Urinary bladder (tissue), 4 donors: Measurements from ENCODE around the gene ATG13. TPM values are rescaled to one million over a fixed set of nuclear protein-coding genes. Genes with fewer than 3 reads are reported as not detected.
"Not testable (repeated sequence)": the region's sequence is repeated elsewhere in the genome, so short reads cannot be mapped to it uniquely, and the experiment has no call there.

Experiments used
- DNase-seq: peaks from one replicate; pipeline ENCODE4 v3.0.0-alpha.2; 2015; ENCODE audit errors: extremely low spot score
- H3K27ac ChIP-seq: one replicate; pipeline ENCODE4 v1.5.1; 2013; ENCODE audit warnings: low read depth, mild to moderate bottlenecking, moderate library complexity
- H3K36me3 ChIP-seq: one replicate; pipeline ENCODE4 v1.6.1; 2013; ENCODE audit warnings: mild to moderate bottlenecking, moderate library complexity; ENCODE audit not compliant: insufficient read depth
- H3K4me1 ChIP-seq: one replicate; pipeline ENCODE4 v1.6.1; 2013; ENCODE audit warnings: mild to moderate bottlenecking, moderate library complexity; ENCODE audit not compliant: insufficient read depth
- H3K4me3 ChIP-seq: one replicate; pipeline ENCODE4 v1.5.1; 2013; ENCODE audit warnings: low read depth, low read length
- WGBS: extraction: QIAGEN DNeasy Blood & Tissue Kit; methylation state at CpG from one replicate; pipeline ENCODE4 v1.1.7; 2013; 5-methylcytosine and 5-hydroxymethylcytosine counted together
- polyA plus RNA-seq: library from polyadenylated mRNA; stranded (reverse); fragments of 200-250 nt; gene quantifications from one replicate; pipeline ENCODE4 v1.2.3, GENCODE V29; 2013
- total RNA-seq: library from RNA; depleted of rRNA; stranded (reverse); fragments of >200 nt; gene quantifications from one replicate; pipeline ENCODE4 v1.2.3, GENCODE V29; 2014
- donor health status: healthy with polysubstance abuse.
- donor health status: healthy.

The ATG13 gene
- total and polyA plus RNA-seq, 2 donors: 46.5 to 48.0 TPM

DNA sequence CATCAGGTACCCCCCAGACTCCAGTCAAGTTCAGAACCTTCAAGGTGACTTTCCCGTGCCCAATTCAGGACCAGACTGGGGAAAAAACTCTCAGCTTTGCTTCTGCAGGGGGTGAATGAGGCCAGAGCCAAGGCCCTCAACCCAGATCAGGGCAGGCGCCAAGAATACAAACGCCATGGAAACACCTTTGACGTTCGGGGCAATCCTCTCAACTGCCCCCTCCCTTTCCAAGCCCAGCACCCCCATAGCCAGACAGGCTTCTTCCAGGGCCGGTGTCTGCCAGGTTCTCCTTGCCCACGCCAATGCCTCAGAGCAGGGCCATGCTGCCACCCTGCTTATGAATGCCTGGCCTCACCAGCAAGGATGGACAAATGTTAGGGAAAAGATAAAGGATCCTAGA is 77.3 kb downstream of the ATG13 start:
- Histone ChIP-seq H3K27ac (no peak overlapping the region), H3K4me3 (no peak overlapping the region), H3K36me3 (peaks cover 5% of the 10 kb centered on the region), H3K4me1 (peaks cover 4% of the 10 kb centered on the region)
- DNase-seq: no peak
- 75% methylated on average over 7 of the region's 7 CpGs for WGBS

DNA sequence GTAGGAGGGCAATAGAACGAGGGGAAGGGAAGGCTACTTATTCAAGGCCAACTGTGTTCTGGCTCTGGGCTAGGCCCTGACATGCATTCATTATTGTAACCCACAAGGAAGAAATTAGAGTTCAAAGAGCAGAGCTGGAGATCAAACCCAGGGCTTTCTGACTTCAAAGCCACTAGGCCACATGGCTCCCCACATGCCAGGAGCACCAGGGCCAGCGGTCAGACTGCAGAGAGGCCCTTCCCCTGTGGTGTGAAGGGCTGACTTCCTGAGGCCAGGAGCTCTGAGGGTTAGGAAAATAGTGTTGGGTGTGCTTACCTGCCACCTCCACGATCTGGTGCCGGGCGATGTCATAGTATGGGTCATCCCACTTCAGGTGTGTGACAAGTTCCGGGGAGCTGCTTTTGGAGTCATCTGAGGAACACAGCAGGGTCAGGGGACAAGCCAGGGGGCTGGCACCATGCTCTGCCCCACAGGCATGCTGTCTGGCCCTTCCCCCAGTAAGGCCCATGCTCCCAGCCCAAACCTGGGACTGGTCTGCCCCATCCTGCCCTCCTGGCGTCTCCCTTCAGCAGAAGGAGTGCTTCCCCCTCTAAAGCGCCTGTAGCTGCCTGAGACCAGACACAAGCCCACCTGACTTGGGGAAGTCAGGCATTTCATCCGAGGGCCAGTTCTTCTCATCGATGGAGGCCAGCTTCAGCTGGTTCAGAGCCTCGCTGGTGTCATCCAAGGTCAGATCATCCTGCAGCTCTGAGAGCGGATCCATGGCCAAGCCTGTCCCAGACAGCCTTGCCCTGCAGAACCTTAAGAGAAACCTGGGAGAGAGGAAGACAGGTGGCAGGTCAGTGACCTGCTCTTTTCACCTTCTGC is 78.2 kb downstream of the ATG13 start:
- DNase-seq: no peak
- H3K27ac ChIP-seq: no peak overlapping the region
- 83% methylated on average over 12 of the region's 12 CpGs for WGBS
- H3K4me1 ChIP-seq: peaks cover 4% of the 10 kb centered on the region
- peaks cover 5% of the 10 kb centered on the region for H3K36me3 ChIP-seq
- no peak overlapping the region for H3K4me3 ChIP-seq

DNA sequence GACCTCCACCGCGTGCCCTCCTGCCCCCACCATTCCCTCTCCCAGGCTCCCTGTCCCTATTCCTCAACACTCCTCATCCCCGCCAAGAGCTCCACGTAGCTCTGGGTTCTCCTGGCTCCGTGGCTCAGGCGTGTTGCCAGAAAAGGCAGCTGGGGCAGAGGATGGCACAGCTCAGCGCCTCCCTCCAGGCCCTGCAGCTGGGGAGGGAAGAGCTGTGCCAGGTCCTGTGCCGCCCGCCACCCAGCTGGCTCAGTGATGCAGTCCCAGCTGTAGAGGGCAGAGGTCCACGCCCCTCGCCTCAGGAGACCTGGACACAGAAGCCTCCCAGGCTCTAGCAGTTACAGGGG is 78.8 kb downstream of the ATG13 start:
- no peak for DNase-seq
- WGBS: 53% methylated on average over 11 of the region's 11 CpGs
- Histone ChIP-seq H3K36me3 (peaks cover 5% of the 10 kb centered on the region), H3K27ac (no peak overlapping the region), H3K4me3 (no peak overlapping the region), H3K4me1 (peaks cover 4% of the 10 kb centered on the region)

DNA sequence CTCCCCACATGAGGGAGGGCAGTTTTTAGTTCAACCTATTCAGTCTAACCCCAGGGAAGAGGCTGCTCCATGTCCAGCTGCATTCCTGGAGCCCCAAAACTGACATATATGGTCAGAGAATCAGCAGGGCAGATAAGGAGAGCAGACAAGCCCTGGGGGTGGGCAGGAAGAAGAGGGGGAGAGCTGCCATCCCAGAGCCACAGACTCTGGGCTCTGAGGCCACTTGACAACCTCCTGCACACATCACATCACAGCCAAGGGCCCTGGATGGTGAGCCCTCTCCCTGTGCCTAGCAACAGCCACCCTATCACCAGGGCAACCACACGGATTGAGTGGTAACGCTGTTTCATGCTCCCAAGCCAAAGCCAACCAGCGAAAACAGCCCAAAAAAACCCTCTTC is 80.0 kb downstream of the ATG13 start:
- WGBS: 33% methylated on average over 3 of the region's 3 CpGs
- Histone ChIP-seq H3K27ac (no peak overlapping the region), H3K36me3 (peaks cover 5% of the 10 kb centered on the region), H3K4me3 (no peak overlapping the region), H3K4me1 (peaks cover 4% of the 10 kb centered on the region)
- DNase-seq: no peak

DNA sequence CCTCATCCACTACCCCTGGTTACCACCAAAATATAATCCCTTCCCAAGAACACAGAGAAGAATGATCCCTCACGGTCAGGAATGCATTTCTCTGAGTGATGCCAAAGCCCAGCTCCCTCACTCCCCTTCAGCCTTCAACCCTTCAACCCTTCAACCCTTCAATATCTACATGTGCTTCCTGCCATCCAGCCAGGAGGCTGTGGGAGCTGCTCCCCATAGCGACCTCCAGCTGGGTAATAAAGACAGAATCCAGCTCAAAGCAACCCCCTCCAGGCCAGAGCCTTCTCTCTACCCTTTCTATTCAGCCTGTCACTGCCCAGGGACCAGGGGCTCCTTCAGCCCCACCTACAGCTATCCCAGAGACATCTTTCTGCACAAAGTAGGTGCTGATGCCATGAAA is 80.4 kb downstream of the ATG13 start:
- no peak overlapping the region for H3K27ac ChIP-seq
- WGBS: 23% methylated on average over 2 of the region's 2 CpGs
- H3K4me1 ChIP-seq: peaks cover 4% of the 10 kb centered on the region
- H3K4me3 ChIP-seq: no peak overlapping the region
- DNase-seq: no peak
- peaks cover 5% of the 10 kb centered on the region for H3K36me3 ChIP-seq

DNA sequence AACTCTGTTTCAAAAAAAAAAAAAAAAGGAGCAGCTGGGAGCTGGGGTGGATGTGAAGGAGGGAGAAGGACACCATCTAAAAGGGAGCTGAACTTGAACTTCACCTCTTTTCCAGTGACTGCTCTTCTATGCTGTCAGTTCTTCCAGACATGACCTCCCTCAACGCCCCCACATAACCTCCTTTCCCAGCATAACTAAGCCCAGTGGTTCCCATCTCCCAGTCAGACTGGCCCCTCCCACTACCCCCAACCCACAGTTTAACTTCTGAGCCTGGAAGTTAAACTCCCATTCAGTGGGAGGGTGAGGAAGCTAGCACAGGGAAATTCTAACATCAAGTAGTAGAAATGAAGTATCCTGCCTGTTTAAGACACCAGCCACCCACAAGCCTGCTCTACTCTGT is 81.2 kb downstream of the ATG13 start:
- H3K27ac ChIP-seq: no peak overlapping the region
- no peak overlapping the region for H3K4me3 ChIP-seq
- H3K4me1 ChIP-seq: peaks cover 4% of the 10 kb centered on the region
- no peak for DNase-seq
- peaks cover 5% of the 10 kb centered on the region for H3K36me3 ChIP-seq
- WGBS: 50% methylated on average over 1 of the region's 1 CpG

DNA sequence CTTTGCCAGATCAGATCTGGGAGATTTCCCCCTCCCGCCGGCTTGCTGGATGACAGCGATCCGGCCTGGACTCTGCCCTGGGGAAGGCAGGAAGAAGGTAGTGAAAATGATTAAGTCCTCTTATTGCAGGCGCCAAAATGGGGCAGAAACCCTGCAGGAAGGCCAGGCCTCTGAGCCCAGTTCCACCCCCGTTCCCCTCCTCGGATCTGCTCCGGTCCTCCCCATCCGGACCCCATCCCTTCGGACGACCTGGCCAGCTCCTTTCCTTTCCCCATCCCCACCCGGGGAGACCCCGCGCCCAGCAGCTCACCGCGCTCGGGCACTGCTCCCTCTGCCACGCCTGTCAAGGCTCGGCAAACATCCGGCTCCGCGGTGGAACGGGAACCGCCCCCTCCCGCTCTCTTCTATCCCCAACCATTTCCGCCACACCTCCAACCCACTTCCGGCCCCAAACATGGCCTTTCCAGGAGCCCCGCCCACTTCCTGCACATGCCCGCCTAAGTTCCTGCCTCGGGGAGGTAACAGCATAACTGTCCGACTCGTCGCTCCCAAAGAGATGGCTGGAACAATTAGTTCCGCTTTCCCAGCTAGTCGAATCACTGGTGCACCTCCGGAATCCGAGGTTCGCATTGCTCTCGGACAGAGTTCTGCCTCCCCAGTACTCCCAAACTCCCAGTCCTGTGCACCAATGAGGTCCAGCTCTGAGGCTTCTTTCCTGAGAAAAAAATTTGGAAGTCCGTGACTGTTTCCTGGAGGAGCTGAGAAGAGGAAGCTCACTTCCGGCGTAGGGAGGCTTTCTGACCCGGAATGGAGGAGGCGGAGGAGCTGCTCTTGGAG is 83.1 kb downstream of the ATG13 start, which contains the start of the genes ARHGAP1 and ZNF408:
ARHGAP1 (minus strand) TSS at position 379 of the 837 bp plus-strand sequence. CDS start 4,512 bp downstream, outside the sequence.
ZNF408 (plus strand) TSS at position 791 of the 837 bp plus-strand sequence; CDS start at position 808, 17 bp downstream.
- under 1% methylated on average over 44 of the region's 44 CpGs for WGBS
- peaks cover 5% of the 10 kb centered on the region for H3K36me3 ChIP-seq
- peaks cover 4% of the 10 kb centered on the region for H3K4me1 ChIP-seq
- H3K4me3 ChIP-seq: peak within 1 kb of the TSS; percentile 82
- DNase-seq: peak; percentile 97
- peak within 1 kb of the TSS; percentile 51 for H3K27ac ChIP-seq

DNA sequence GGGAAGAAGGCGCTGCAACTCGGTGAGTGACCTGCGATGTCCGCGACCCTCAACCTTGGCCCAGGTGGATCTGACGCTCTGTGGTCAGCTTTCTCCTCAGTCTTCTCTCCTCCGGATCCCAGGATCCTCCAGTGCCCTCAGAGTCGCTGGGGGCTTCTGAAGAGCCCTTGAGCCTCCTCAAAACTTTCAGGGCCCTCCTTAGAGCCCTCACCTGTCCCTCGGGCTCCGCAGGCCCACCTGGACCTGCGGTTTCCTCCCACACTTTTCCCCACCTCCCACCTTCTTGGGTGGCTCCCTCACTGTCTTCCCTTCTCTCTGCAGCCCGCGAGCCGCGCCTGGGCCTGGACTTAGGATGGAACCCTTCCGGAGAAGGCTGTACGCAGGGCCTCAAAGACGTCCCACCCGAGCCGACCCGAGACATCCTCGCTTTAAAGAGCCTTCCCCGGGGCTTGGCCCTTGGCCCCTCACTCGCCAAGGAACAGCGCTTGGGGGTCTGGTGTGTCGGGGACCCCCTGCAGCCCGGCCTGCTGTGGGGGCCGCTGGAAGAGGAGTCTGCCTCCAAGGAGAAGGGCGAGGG is 83.8 kb downstream of the ATG13 start:
- Histone ChIP-seq H3K4me1 (peaks cover 5% of the 10 kb centered on the region), H3K27ac (peak overlapping the region; percentile 43), H3K36me3 (peaks cover 3% of the 10 kb centered on the region), H3K4me3 (peak overlapping the region; percentile 82)
- no peak for DNase-seq
- WGBS: under 1% methylated on average over 29 of the region's 29 CpGs

DNA sequence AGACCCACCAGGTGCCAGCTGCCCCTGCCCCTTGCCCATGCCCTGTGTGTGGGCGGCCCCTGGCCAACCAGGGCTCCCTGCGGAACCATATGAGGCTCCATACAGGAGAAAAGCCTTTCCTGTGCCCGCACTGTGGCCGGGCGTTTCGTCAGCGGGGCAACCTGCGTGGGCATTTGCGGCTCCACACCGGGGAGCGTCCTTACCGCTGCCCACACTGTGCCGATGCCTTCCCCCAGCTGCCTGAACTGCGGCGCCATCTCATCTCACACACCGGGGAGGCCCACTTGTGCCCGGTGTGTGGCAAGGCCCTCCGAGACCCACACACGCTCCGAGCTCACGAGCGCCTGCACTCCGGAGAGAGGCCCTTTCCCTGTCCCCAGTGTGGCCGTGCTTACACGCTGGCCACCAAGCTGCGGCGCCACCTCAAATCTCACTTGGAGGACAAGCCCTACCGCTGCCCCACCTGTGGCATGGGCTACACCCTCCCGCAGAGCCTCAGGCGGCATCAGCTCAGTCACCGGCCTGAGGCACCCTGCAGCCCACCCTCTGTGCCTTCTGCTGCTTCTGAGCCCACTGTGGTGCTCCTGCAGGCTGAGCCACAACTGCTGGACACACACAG is 87.8 kb downstream of the ATG13 start:
- WGBS: 97% methylated on average over 31 of the region's 31 CpGs
- Histone ChIP-seq H3K36me3 (peaks cover 3% of the 10 kb centered on the region), H3K4me3 (no peak overlapping the region), H3K27ac (no peak overlapping the region), H3K4me1 (peaks cover 1% of the 10 kb centered on the region)
- no peak for DNase-seq

DNA sequence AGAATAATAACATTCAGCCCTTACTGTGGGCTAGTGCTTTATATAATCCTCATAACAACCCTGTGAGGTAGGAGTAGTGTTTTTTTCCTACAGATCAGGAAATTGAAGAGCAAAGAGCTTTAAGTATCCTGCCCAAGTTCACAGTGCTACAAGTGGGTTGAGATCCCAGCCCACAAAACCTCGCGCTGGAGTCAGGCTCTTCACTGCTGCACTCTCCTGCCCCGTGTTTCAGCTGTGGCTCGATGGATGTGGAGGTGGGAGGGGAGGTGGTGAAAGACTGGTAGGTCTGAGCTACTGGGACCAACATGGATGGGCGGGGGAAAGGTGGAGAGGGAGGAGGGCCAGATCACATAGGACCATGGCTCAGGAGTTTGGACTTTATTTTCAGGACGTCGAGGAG is 89.5 kb downstream of the ATG13 start:
- Histone ChIP-seq H3K36me3 (peaks cover 3% of the 10 kb centered on the region), H3K4me1 (peaks cover 1% of the 10 kb centered on the region), H3K27ac (no peak overlapping the region), H3K4me3 (no peak overlapping the region)
- no peak for DNase-seq
- WGBS: 88% methylated on average over 7 of the region's 7 CpGs

DNA sequence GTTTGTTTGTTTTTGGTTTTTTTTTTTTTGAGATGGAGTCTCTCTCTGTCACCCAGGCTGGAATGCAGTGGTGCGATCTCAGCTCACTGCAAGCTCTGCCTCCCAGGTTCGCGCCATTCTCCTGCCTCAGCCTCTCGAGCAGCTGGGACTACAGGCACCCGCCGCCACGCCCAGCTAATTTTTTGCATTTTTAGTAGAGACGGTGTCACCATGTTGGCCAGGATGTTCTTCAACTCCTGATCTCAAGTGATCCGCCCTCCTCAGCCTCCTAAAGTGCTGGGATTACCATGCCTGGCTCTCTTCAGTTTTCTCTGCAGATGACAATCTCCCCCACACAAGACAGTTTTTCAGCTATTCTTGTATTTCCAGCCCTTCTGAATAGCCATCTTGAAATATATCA is 92.0 kb downstream of the ATG13 start:
- H3K36me3 ChIP-seq, H3K4me3 ChIP-seq, H3K27ac ChIP-seq, DNase-seq, H3K4me1 ChIP-seq: not testable (repeated sequence)
- 90% methylated on average over 9 of the region's 9 CpGs for WGBS

DNA sequence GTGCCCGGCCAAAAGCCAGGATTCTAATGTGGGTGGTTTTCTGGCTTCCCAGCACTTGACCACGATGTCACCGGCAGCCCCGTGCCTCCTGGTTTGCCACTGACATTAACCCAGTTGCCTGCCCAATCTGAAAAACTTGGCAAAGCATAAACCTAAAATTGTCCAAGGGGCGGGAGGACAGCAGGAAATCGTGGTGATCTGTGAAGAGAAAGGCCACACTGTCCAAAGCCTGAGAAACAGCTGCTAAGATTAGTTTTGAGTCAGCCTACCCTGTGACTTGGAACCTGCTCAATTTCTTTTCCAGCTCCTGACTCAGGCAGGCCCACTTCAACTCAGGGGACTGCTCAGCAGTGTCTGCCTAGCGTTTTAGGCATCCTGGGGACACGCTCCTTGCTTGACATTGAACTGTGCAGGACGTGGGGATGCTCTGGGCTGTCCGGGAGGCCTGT is 93.5 kb downstream of the ATG13 start:
- peak overlapping the region; percentile 12 for H3K27ac ChIP-seq
- peaks cover 3% of the 10 kb centered on the region for H3K36me3 ChIP-seq
- H3K4me3 ChIP-seq: no peak overlapping the region
- no peak for DNase-seq
- peaks cover 1% of the 10 kb centered on the region for H3K4me1 ChIP-seq
- WGBS: 39% methylated on average over 10 of the region's 10 CpGs

DNA sequence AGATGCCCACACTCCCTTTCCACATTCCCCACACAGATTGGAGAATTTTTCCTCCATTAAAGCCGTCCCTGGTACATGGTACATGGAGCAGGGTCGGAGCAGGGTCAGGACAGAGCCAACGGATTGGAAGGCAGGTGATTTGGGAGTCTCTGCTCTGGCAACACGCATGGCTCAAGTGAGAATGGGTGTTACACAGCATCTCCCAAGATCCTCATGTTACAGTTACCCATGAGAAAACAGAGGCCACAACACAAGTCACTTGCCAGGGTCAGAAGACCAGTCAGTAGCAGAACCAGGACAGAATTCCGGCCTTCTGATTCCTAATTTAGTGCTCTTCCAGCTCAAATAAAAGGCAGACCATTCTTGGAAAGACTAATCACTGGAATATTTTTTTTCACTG is 94.0 kb downstream of the ATG13 start:
- Histone ChIP-seq H3K4me3 (no peak overlapping the region), H3K36me3 (no peaks in the 10 kb centered on the region), H3K4me1 (no peaks in the 10 kb centered on the region), H3K27ac (peak overlapping the region; percentile 12)
- 69% methylated on average over 5 of the region's 5 CpGs for WGBS
- DNase-seq: no peak
